DLD1 (cell line): Measurements from ENCODE around the gene TBR1.

Source experiments
- in situ Hi-C: cut with HindIII; loops from 2 replicates; pipeline ENCODE4 v1.10.0; 2017; ENCODE audit warnings: low sequenced_read_pairs

TBR1 gene

GRCh38 chr2:161415987-161416707 lies at the start of gene TBR1:
Gene TBR1 (plus strand): TSS chr2:161416297. CDS start chr2:161416411, 114 bp downstream.
- in situ Hi-C loops = no loop called here

- in situ Hi-C loops = no loop called here
Measured at GRCh38 chr2:161367675-161368074, 48.4 kb upstream of the TBR1 start.

GRCh38 chr2:161369311-161369710 lies 46.8 kb upstream of the TBR1 start:
- in situ Hi-C loops = no loop called here

GRCh38 chr2:161370981-161371380 lies 45.1 kb upstream of the TBR1 start:
- in situ Hi-C loops = no loop called here

DNA sequence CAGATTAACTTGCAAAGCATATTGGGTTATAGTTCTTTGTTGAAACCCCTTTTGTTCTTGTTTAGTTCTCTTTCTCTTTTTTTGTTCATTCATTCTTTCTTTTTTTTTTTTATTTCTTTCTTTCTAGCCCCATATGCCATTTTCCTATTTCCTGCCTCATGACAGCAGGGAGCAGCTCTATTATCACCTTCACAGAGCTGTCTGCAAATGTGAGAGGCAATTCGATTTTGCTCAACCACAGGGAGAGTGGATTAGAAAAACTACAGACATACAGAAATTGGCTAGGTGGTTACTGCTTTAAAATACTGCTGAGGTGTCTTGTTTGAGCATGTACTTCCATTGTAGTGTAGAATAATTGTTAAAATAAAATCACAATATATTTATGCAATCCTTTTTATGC lies 44.2 kb upstream of the TBR1 start:
- in situ Hi-C loops = no loop called here

- in situ Hi-C loops = no loop called here
Measured at GRCh38 chr2:161373942-161374341, 42.2 kb upstream of the TBR1 start.

DNA sequence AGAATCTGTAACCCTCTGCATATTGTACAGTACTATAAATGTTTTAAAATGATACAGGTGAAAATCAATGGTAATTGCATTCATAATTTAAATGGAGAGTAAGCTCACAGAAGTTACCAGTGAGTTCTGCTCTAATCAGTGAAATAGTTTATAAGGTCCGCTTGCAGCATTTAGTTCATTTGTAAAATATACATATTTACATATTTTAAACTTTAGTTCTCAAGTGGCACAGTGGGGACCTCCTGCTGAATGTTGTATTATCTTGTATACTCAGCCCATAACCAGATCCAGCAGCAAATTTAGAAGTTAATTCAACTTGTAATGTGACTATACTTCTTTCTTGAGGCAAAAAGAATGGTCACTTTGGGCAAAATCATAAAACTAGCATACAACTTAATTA lies 41.7 kb upstream of the TBR1 start:
- in situ Hi-C loops = no loop called here

- in situ Hi-C loops = no loop called here
Measured at GRCh38 chr2:161379740-161380139, 36.4 kb upstream of the TBR1 start.

DNA sequence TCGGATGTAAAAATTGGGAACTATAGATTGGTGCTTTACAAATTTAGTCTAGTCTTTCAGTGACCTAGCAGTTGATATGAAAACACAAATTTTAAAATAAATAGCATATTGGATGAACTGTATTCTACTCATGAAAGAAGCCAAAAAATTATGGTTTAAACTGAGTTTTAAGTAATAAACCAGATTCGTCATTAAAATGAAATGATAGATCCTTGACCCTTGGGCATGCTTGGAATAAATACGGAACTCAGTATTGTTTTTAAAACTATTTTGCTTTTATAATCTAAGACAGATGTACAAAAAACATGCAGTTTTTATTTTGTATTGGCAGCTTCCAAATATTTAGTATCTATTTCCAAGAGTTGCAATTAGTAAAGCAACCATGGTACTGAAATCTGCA lies 34.6 kb upstream of the TBR1 start:
- in situ Hi-C loops = no loop called here

DNA sequence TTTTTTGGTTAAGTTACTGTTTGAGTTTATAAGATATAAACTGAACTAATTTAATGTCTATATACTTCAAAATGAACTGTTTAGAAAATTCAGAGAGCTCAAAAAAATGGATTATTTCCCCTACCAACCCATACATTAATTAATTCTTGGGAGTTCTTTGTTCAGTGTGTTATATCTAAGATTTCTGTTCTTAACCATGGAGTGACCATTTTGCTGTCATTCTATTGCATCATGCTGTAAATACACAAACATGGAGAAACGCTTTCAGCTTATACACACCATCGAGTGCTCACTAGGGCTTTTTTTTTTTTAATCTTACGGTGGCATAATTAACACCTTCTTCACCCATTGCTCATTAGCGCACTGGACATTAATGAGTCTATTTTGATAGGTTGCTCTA lies 33.4 kb upstream of the TBR1 start:
- in situ Hi-C loops = no loop called here

DNA sequence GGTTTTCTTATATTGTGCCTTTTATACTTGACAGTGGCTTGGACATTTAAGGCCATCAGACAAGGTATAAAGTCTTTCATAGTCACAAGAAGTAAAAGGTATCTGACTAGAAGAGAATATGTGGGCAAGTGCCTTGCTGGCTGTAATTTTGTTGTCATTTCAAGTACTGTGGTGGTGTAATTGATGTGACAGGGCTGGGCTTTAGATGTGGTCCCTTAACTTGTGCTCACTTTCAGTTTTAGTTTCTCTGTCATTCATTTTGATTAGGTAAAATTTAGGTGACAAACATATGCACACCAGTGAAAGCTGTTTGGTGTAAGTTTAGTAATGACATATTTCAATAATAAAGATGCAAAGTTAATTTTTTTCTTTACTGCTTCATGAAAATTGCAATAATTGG lies 31.2 kb upstream of the TBR1 start:
- in situ Hi-C loops = no loop called here

GRCh38 chr2:161386228-161386824 lies 29.8 kb upstream of the TBR1 start:
- in situ Hi-C loops = no loop called here

GRCh38 chr2:161388146-161388779 lies 27.8 kb upstream of the TBR1 start:
- in situ Hi-C loops = no loop called here

DNA sequence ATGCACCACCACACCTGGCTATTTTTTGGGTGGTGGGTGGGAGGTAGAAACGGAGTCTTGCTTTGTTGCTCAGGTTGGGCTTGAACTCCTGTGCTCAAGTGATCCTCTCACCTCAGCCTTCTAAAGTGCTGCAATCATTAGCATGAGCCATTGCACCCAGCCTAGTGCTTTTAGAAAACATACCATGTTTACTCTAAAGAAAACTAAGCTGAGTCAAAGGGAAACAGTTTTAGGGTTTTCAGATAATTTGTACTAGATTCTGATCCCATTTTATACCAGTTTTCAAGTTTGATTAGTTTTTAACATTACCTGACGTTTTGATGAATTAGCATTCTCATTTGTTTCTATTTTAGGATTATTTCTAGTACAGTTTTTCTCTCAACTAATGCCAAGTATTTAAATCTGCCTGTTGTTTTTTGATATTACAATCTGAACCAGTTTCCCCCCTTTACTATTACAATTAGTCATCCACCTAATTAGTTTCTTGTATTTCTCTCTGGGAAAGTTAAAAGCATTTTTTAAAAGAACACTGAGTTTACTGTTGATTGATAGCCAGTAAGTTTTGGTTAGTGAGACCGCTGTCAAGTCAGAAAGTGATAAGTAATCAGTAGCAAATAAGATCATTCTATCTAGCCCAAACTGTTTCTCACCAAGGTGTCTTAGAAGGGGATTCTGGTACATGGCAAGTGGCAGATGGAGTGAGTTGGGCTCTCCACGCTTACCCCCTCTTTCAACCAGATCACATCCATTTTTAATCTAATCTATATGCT lies 24.2 kb upstream of the TBR1 start:
- in situ Hi-C loops = no loop called here

DNA sequence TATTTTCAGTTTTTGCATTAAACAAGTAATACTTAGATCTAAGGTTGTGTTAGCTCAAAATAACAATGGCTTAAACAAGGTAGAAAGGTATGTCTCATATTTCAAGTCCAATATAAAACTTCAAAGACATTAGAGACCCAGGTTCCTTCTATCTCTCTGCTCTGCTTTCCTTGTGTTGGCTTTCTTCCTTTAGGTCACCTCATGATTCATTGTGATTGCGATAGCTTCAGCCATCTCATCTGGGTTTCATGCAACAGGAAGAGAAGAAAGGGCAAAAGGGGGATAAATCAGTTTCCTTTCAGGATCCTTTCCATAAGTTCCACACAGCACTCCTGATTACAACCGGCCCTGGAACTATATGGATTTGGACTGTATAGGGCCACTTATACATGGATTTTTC lies 16.0 kb upstream of the TBR1 start:
- in situ Hi-C loops = no loop called here

GRCh38 chr2:161402297-161402696 lies 13.8 kb upstream of the TBR1 start:
- in situ Hi-C loops = no loop called here

DNA sequence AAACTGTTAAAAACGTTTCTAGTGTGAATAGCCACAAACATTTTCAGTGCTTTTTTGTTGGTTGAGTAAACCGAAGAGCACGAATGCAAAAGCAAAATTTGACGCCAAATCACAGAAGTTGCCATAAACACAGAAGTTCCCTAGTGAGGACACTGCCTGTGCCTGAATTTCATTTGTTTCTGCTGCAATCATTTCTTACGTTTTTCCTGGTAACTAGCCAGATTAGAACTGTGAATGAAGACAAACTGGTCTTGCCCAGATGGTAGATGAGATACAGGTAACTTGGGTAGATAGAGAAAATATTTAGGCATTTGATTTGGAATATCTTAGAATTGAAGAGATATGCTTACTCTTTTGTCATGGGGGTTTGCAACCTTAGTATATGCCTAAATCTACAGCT lies 9.8 kb upstream of the TBR1 start:
- in situ Hi-C loops = no loop called here

GRCh38 chr2:161407597-161407996 lies 8.5 kb upstream of the TBR1 start:
- in situ Hi-C loops = no loop called here

GRCh38 chr2:161409308-161409907 lies 6.7 kb upstream of the TBR1 start:
- in situ Hi-C loops = no loop called here

GRCh38 chr2:161412346-161412745 lies 3.8 kb upstream of the TBR1 start:
- in situ Hi-C loops = no loop called here
